Bronchial epithelial cell (primary cell): Measurements from ENCODE around the gene ZNF497. TPM values are rescaled to one million over a fixed set of nuclear protein-coding genes. Genes with fewer than 3 reads are reported as not detected.

Source experiments
- DNase-seq: peaks from one replicate; pipeline ENCODE4 v3.0.0-alpha.2; 2010; ENCODE audit warnings: low read depth
- FAIRE-seq: peaks from 2 replicates; lab custom pipeline; 2011; peaks lifted over from hg19 to GRCh38; lab: Jason Lieb, UNC
- H3K27me3 ChIP-seq: 2 replicates; pipeline ENCODE4 v1.5.1; 2011; ENCODE audit warnings: low read length; ENCODE audit not compliant: control insufficient read depth, insufficient read depth
- H3K36me3 ChIP-seq: 2 replicates; pipeline ENCODE4 v1.5.1; 2011; ENCODE audit warnings: low read length; ENCODE audit not compliant: control insufficient read depth, insufficient read depth
- H3K4me3 ChIP-seq: 2 replicates; pipeline ENCODE4 v1.5.1; 2011; ENCODE audit warnings: mild to moderate bottlenecking, low read depth, low read length, control low read depth
- CTCF ChIP-seq: IDR thresholded peaks from 2 replicates; pipeline ENCODE4 v1.5.1; 2011; ENCODE audit warnings: mild to moderate bottlenecking, moderate library complexity, low read length, control low read depth, inconsistent platforms; ENCODE audit not compliant: insufficient read depth, severe bottlenecking
- total RNA-seq: library from RNA; depleted of rRNA; stranded (reverse); fragments of >200 nt; gene quantifications from 2 replicates; pipeline ENCODE4 v1.2.1, GENCODE V29; 2014

The ZNF497 gene
- total RNA-seq, 1 donor from 2014 or later = 0.53 TPM

GRCh38 chr19:58338825-58339558 lies 23.6 kb downstream of the ZNF497 start:
- H3K36me3 ChIP-seq = peaks cover 11% of the 10 kb centered on the region
- no peak for TF ChIP-seq CTCF
- no peak overlapping the region for H3K4me3 ChIP-seq
- FAIRE-seq (no peak), DNase-seq (no peak)
- H3K27me3 ChIP-seq = no peaks in the 10 kb centered on the region

- H3K27me3 ChIP-seq = no peaks in the 10 kb centered on the region
- H3K4me3 ChIP-seq = no peak overlapping the region
- H3K36me3 ChIP-seq = peaks cover 11% of the 10 kb centered on the region
- FAIRE-seq = no peak
- TF ChIP-seq CTCF = no peak
- no peak for DNase-seq
Observed at GRCh38 chr19:58338336-58338735, 24.2 kb downstream of the ZNF497 start.

GRCh38 chr19:58336820-58337219 lies 25.7 kb downstream of the ZNF497 start:
- FAIRE-seq = no peak
- H3K27me3 ChIP-seq = no peaks in the 10 kb centered on the region
- H3K4me3 ChIP-seq = no peak overlapping the region
- no peak for DNase-seq
- TF ChIP-seq CTCF = no peak
- H3K36me3 ChIP-seq = peaks cover 11% of the 10 kb centered on the region

- TF ChIP-seq CTCF = no peak
- FAIRE-seq (no peak), DNase-seq (no peak)
- H3K36me3 ChIP-seq = peaks cover 11% of the 10 kb centered on the region
- no peak overlapping the region for H3K4me3 ChIP-seq
- H3K27me3 ChIP-seq = no peaks in the 10 kb centered on the region
Observed at GRCh38 chr19:58336216-58336615, 26.3 kb downstream of the ZNF497 start.

GRCh38 chr19:58335630-58336029 lies 26.9 kb downstream of the ZNF497 start:
- no peaks in the 10 kb centered on the region for H3K27me3 ChIP-seq
- no peak for DNase-seq
- no peak for TF ChIP-seq CTCF
- peaks cover 11% of the 10 kb centered on the region for H3K36me3 ChIP-seq
- H3K4me3 ChIP-seq = no peak overlapping the region
- no peak for FAIRE-seq

GRCh38 chr19:58334691-58335249 lies 27.8 kb downstream of the ZNF497 start:
- Histone ChIP-seq H3K36me3 (peaks cover 11% of the 10 kb centered on the region), H3K4me3 (no peak overlapping the region), H3K27me3 (no peaks in the 10 kb centered on the region)
- FAIRE-seq (no peak), DNase-seq (no peak)
- TF ChIP-seq CTCF = no peak
